Measurements from ENCODE around the gene NSG2. TPM values are rescaled to one million over a fixed set of nuclear protein-coding genes. Genes with fewer than 3 reads are reported as not detected.

NSG2 gene
- total RNA-seq, 1 experiment from 2014 or later = not detected

DNA sequence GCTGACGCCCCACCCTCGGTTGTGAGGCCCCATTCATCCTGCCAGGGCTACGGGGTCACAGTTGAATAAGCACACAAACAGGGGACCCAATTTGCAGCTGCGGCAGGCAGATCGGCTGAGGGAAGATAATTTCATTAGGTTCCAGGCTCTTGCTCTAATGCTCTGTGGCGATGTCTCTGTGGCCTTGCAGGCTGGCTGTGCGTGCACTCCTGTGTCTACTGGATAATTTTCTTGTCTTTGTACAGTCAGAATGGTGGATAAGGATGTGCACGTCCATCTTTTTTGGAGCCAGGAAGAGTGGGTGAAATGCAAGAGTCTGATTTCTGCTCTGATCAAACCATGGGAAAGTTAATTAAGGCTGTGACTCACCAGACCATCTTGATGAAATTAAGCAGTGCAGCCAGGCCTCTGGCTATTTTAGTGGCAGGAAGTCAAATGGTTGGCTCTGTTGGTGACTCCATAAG lies 39.2 kb downstream of the NSG2 start:
- no peak overlapping the region for H3K4me2 ChIP-seq (ENCODE audit: low read depth, low read length, poor library complexity, severe bottlenecking)
- no peak overlapping the region for H3K4me3 ChIP-seq (ENCODE audit: low read length)

DNA sequence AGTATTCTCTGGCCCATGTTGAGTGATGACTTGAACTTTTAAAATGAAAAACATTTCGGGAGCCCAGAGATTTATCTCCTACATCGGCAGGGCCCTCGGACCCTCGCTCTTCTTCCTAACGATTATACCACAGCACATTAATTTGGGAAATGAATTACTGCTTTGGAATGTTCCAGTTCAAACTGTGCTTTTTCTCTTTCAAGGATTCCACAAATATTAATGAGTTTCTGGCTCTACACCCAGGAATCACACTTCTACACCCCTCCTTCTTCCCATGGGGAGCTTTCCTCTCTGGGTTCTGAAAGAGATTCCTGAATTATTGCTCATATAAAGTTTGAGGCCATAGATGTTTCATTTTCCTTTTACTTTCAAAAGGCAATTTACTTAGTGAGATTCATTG lies 41.2 kb downstream of the NSG2 start:
- no peaks in the 10 kb centered on the region for H3K36me3 ChIP-seq (ENCODE audit: insufficient read depth, low read length)
- H3K9ac ChIP-seq (ENCODE audit: low read length) = no peak overlapping the region

More for the DNA sequence above, 39.2 kb downstream of the NSG2 start:
- no peaks in the 10 kb centered on the region for H4K20me1 ChIP-seq (ENCODE audit: insufficient read depth, low read depth, low read length)
- no peak overlapping the region for H3K9ac ChIP-seq (ENCODE audit: low read length)
- DNase-seq = no peak
- H3K9me2 ChIP-seq (replicated peaks; ENCODE audit: insufficient read depth, low read length) = no peaks in the 10 kb centered on the region
- no peaks in the 10 kb centered on the region for H3K36me3 ChIP-seq (ENCODE audit: insufficient read depth, low read length)
- H2AFZ ChIP-seq (ENCODE audit: low read length) = no peak overlapping the region
- no peak overlapping the region for H3K27ac ChIP-seq (ENCODE audit: low read length)
- no peaks in the 10 kb centered on the region for H3K79me2 ChIP-seq (ENCODE audit: low read length)
- H3K4me1 ChIP-seq (ENCODE audit: low read length) = peaks cover 5% of the 10 kb centered on the region; the same call in 1 of the 2 replicates
- H3K9me3 ChIP-seq (ENCODE audit: low read length) = no peaks in the 10 kb centered on the region
- H3K27me3 ChIP-seq (ENCODE audit: low read length) = no peaks in the 10 kb centered on the region

DNA sequence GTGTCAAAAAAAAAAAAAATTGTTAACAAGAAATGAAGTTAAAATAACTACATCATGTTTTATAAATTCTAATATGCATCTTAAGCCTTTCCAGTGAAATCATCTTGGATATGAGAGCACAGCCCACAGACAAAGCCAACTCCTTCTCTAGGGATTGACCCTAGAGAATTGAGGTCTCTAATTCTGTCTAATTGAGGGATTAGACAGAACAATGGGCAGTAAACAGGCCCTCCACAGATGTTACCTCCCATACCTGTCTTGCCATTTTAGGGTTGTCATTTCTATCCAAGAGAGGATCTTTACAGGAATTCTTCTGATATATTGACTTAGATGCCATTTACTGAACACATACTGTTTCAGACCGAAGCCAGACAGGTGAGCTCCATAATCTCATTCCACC lies 42.3 kb downstream of the NSG2 start:
- Histone ChIP-seq H4K20me1 (ENCODE audit: insufficient read depth, low read depth, low read length) (no peaks in the 10 kb centered on the region), H3K79me2 (ENCODE audit: low read length) (no peaks in the 10 kb centered on the region), H2AFZ (ENCODE audit: low read length) (no peak overlapping the region), H3K4me1 (ENCODE audit: low read length) (peaks cover 5% of the 10 kb centered on the region; the same call in 1 of the 2 replicates), H3K27me3 (ENCODE audit: low read length) (no peaks in the 10 kb centered on the region), H3K9ac (ENCODE audit: low read length) (no peak overlapping the region), H3K36me3 (ENCODE audit: insufficient read depth, low read length) (no peaks in the 10 kb centered on the region), H3K27ac (ENCODE audit: low read length) (no peak overlapping the region), H3K4me2 (ENCODE audit: low read depth, low read length, poor library complexity, severe bottlenecking) (no peak overlapping the region), H3K9me2 (replicated peaks; ENCODE audit: insufficient read depth, low read length) (no peaks in the 10 kb centered on the region), H3K9me3 (ENCODE audit: low read length) (no peaks in the 10 kb centered on the region), H3K4me3 (ENCODE audit: low read length) (no peak overlapping the region)
- no peak for DNase-seq

More for the DNA sequence above, 41.2 kb downstream of the NSG2 start:
- H3K4me2 ChIP-seq (ENCODE audit: low read depth, low read length, poor library complexity, severe bottlenecking) = no peak overlapping the region
- no peaks in the 10 kb centered on the region for H4K20me1 ChIP-seq (ENCODE audit: insufficient read depth, low read depth, low read length)
- DNase-seq = no peak
- H3K79me2 ChIP-seq (ENCODE audit: low read length) = no peaks in the 10 kb centered on the region
- H3K27ac ChIP-seq (ENCODE audit: low read length) = no peak overlapping the region
- H3K9me2 ChIP-seq (replicated peaks; ENCODE audit: insufficient read depth, low read length) = no peaks in the 10 kb centered on the region
- H3K4me1 ChIP-seq (ENCODE audit: low read length) = peaks cover 5% of the 10 kb centered on the region; the same call in 1 of the 2 replicates
- H3K9me3 ChIP-seq (ENCODE audit: low read length) = no peaks in the 10 kb centered on the region
- H3K27me3 ChIP-seq (ENCODE audit: low read length) = no peaks in the 10 kb centered on the region
- no peak overlapping the region for H3K4me3 ChIP-seq (ENCODE audit: low read length)
- no peak overlapping the region for H2AFZ ChIP-seq (ENCODE audit: low read length)

DNA sequence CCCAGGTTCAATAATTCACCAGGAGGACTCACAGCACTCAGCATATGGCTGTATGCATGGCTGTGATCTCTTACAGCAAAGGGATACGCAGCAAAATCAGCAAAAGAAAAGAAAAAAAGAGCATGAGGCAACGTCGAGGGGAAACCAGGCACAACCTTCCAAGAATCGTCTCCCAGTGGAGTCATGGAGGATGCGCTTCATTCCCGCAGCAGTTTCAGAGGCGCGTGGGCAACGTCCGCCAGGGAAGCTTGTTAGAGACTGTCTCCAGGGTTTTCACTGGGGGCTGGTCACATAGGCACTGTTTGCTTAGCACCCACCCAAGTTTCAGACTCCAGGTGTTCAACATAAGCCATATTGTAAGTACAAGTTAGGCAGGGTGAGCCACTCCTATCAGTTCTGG lies 44.6 kb downstream of the NSG2 start:
- no peak for DNase-seq
- H3K27ac ChIP-seq (ENCODE audit: low read length) = no peak overlapping the region
- H3K4me3 ChIP-seq (ENCODE audit: low read length) = no peak overlapping the region
- no peaks in the 10 kb centered on the region for H3K4me1 ChIP-seq (ENCODE audit: low read length)
- no peaks in the 10 kb centered on the region for H3K27me3 ChIP-seq (ENCODE audit: low read length)
- H3K36me3 ChIP-seq (ENCODE audit: insufficient read depth, low read length) = no peaks in the 10 kb centered on the region
- H3K9me2 ChIP-seq (replicated peaks; ENCODE audit: insufficient read depth, low read length) = no peaks in the 10 kb centered on the region
- H2AFZ ChIP-seq (ENCODE audit: low read length) = no peak overlapping the region
- no peak overlapping the region for H3K9ac ChIP-seq (ENCODE audit: low read length)
- H4K20me1 ChIP-seq (ENCODE audit: insufficient read depth, low read depth, low read length) = no peaks in the 10 kb centered on the region
- no peaks in the 10 kb centered on the region for H3K79me2 ChIP-seq (ENCODE audit: low read length)
- no peak overlapping the region for H3K4me2 ChIP-seq (ENCODE audit: low read depth, low read length, poor library complexity, severe bottlenecking)
- no peaks in the 10 kb centered on the region for H3K9me3 ChIP-seq (ENCODE audit: low read length)

- no peaks in the 10 kb centered on the region for H3K36me3 ChIP-seq (ENCODE audit: insufficient read depth, low read length)
- no peaks in the 10 kb centered on the region for H4K20me1 ChIP-seq (ENCODE audit: insufficient read depth, low read depth, low read length)
- no peaks in the 10 kb centered on the region for H3K4me1 ChIP-seq (ENCODE audit: low read length)
- no peak for DNase-seq
- H3K4me3 ChIP-seq (ENCODE audit: low read length) = no peak overlapping the region
- no peaks in the 10 kb centered on the region for H3K9me3 ChIP-seq (ENCODE audit: low read length)
- no peak overlapping the region for H3K4me2 ChIP-seq (ENCODE audit: low read depth, low read length, poor library complexity, severe bottlenecking)
- H3K79me2 ChIP-seq (ENCODE audit: low read length) = no peaks in the 10 kb centered on the region
- H2AFZ ChIP-seq (ENCODE audit: low read length) = no peak overlapping the region
- no peak overlapping the region for H3K9ac ChIP-seq (ENCODE audit: low read length)
- H3K27ac ChIP-seq (ENCODE audit: low read length) = no peak overlapping the region
- no peaks in the 10 kb centered on the region for H3K27me3 ChIP-seq (ENCODE audit: low read length)
- H3K9me2 ChIP-seq (replicated peaks; ENCODE audit: insufficient read depth, low read length) = no peaks in the 10 kb centered on the region
These were observed 47.6 kb downstream of the NSG2 start for GRCh38 chr5:174093123-174093522.

- Histone ChIP-seq H3K4me1 (ENCODE audit: low read length) (0 out of 2 replicates have a peak, but pooled peaks cover 3% of the 10 kb centered on the region), H4K20me1 (ENCODE audit: insufficient read depth, low read depth, low read length) (no peaks in the 10 kb centered on the region), H3K9ac (ENCODE audit: low read length) (no peak overlapping the region), H3K79me2 (ENCODE audit: low read length) (no peaks in the 10 kb centered on the region), H2AFZ (ENCODE audit: low read length) (no peak overlapping the region), H3K27me3 (ENCODE audit: low read length) (no peaks in the 10 kb centered on the region), H3K27ac (ENCODE audit: low read length) (no peak overlapping the region), H3K36me3 (ENCODE audit: insufficient read depth, low read length) (no peaks in the 10 kb centered on the region), H3K9me3 (ENCODE audit: low read length) (no peaks in the 10 kb centered on the region), H3K9me2 (replicated peaks; ENCODE audit: insufficient read depth, low read length) (no peaks in the 10 kb centered on the region), H3K4me2 (ENCODE audit: low read depth, low read length, poor library complexity, severe bottlenecking) (no peak overlapping the region), H3K4me3 (ENCODE audit: low read length) (no peak overlapping the region)
- DNase-seq = no peak
These were observed 49.5 kb downstream of the NSG2 start for GRCh38 chr5:174094857-174095606.

DNA sequence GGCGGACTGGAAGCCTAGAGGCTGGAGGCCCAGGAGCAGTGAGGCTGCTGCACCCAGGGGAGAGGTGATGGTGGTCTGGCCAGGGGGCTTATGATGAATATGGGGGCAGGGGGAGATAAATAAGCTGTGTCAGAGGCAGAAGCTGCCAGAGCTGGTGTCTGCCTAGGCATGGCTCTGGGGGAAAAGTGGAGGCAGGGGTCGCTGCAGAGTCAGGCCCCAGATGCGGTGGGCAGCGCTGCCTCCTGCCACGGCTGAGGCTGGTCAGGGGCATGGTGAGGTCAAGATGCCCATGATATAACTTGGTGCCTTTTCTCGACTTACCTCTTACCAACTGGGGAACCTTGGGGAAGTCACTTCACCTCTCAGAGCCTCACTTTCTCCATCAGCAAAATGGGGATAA lies 51.1 kb downstream of the NSG2 start:
- H3K4me1 ChIP-seq (ENCODE audit: low read length) = 0 out of 2 replicates have a peak, but pooled peaks cover 3% of the 10 kb centered on the region

DNA sequence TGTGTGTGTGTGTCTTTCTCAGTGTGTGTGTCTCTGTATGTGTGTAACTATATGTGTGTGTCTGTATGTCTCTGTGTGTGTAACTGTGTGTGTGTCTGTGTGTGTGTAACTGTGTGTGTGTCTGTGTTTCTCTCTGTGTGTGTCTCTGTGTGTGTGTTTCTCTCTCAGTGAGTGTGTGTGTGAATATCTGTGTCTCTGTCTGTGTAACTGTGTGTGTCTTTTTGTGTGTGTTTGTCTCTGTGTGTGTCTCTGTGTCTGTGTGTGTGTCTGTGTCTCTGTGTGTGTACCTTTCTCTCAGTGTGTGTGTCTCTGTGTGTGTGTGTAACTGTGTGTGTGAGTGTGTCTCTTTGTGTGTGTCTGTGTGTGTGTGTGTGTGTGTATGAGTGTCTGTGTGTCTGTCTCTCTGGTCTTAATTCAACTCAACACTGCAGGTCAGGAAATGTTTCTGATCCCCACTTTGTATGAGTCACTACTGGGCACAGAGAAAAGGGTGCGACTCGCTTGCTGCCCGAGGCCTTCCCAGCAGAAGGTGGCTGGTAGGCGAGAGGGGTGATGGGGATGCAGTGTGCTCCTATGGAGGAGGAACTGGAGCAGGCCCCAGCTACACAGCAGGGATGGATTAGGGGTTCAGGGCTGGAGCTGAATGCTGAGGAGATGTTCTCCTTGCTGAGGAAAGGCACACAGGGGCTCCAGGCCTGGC lies 52.1 kb downstream of the NSG2 start:
- Histone ChIP-seq H3K4me2 (ENCODE audit: low read depth, low read length, poor library complexity, severe bottlenecking) (no peak overlapping the region), H2AFZ (ENCODE audit: low read length) (no peak overlapping the region), H3K9me2 (replicated peaks; ENCODE audit: insufficient read depth, low read length) (no peaks in the 10 kb centered on the region), H3K79me2 (ENCODE audit: low read length) (no peaks in the 10 kb centered on the region), H3K9me3 (ENCODE audit: low read length) (no peaks in the 10 kb centered on the region), H3K4me3 (ENCODE audit: low read length) (no peak overlapping the region), H3K4me1 (ENCODE audit: low read length) (0 out of 2 replicates have a peak, but pooled peaks cover 3% of the 10 kb centered on the region), H3K9ac (ENCODE audit: low read length) (no peak overlapping the region), H3K27ac (ENCODE audit: low read length) (no peak overlapping the region), H4K20me1 (ENCODE audit: insufficient read depth, low read depth, low read length) (no peaks in the 10 kb centered on the region), H3K27me3 (ENCODE audit: low read length) (no peaks in the 10 kb centered on the region), H3K36me3 (ENCODE audit: insufficient read depth, low read length) (no peaks in the 10 kb centered on the region)
- no peak for DNase-seq

More for the DNA sequence above, 51.1 kb downstream of the NSG2 start:
- H3K9me2 ChIP-seq (replicated peaks; ENCODE audit: insufficient read depth, low read length) = no peaks in the 10 kb centered on the region
- no peak for DNase-seq
- H3K27me3 ChIP-seq (ENCODE audit: low read length) = no peaks in the 10 kb centered on the region
- H3K9me3 ChIP-seq (ENCODE audit: low read length) = no peaks in the 10 kb centered on the region
- no peak overlapping the region for H3K4me3 ChIP-seq (ENCODE audit: low read length)
- H3K36me3 ChIP-seq (ENCODE audit: insufficient read depth, low read length) = no peaks in the 10 kb centered on the region
- H3K4me2 ChIP-seq (ENCODE audit: low read depth, low read length, poor library complexity, severe bottlenecking) = no peak overlapping the region
- no peak overlapping the region for H2AFZ ChIP-seq (ENCODE audit: low read length)
- H3K27ac ChIP-seq (ENCODE audit: low read length) = no peak overlapping the region
- H3K79me2 ChIP-seq (ENCODE audit: low read length) = no peaks in the 10 kb centered on the region
- no peaks in the 10 kb centered on the region for H4K20me1 ChIP-seq (ENCODE audit: insufficient read depth, low read depth, low read length)
- no peak overlapping the region for H3K9ac ChIP-seq (ENCODE audit: low read length)

Data from Karpas-422 (cell line).